Transverse colon (tissue), 4 donors: ENCODE results near the gene ZNF184. TPM values are rescaled to one million over a fixed set of nuclear protein-coding genes. Genes with fewer than 3 reads are reported as not detected.

Source experiments
- DNase-seq: peaks from one replicate; pipeline ENCODE4 v3.0.0-alpha.2; 2019
- H3K27ac ChIP-seq, 4 donors: fragments of 200-600 bp; sonication (generic); 2 replicates each; pipeline ENCODE4 v1.5.1; 2016 to 2018; ENCODE audit warnings: inconsistent platforms in 4 of 4
- H3K27me3 ChIP-seq: fragments of 200-600 bp; sonication (generic); 2 replicates; pipeline ENCODE4 v1.5.1; 2017; ENCODE audit warnings: inconsistent platforms
- H3K36me3 ChIP-seq, 4 donors: fragments of 200-600 bp; sonication (generic); 2 replicates each; pipeline ENCODE4 v1.5.1; 2017 to 2019; ENCODE audit warnings: inconsistent platforms in 4 of 4
- H3K4me1 ChIP-seq, 4 donors: fragments of 200-600 bp; sonication (generic); 2 replicates each; pipeline ENCODE4 v1.5.1; 2017 to 2020; ENCODE audit warnings: inconsistent platforms in 4 of 4
- H3K4me3 ChIP-seq, 4 donors: fragments of 200-600 bp; sonication (generic); 1 replicate in 1 of 4; 2 replicates in 3 of 4; pipeline versions ENCODE4 v1.5.1 to v1.6.1; 2017 to 2019; ENCODE audit warnings: inconsistent platforms in 4 of 4
- H3K9me3 ChIP-seq, 2 donors: fragments of 200-600 bp; sonication (generic); 2 replicates each; pipeline ENCODE4 v1.5.1; 2017 to 2019; ENCODE audit warnings: inconsistent platforms in 2 of 2
- EP300 ChIP-seq: sonication (generic); formaldehyde crosslinking; IDR thresholded peaks from one replicate; pipeline ENCODE4 v1.6.1; 2017; ENCODE audit warnings: antibody characterized with exemption, low read depth
- POLR2A ChIP-seq: fragments of 450-650 bp; IDR thresholded peaks from one replicate; pipeline ENCODE4 v1.6.1; 2016; ENCODE audit warnings: antibody characterized with exemption, mild to moderate bottlenecking, moderate library complexity
- POLR2AphosphoS5 ChIP-seq, 3 donors: sonication (generic); formaldehyde crosslinking; IDR thresholded peaks; one replicate each; pipeline ENCODE4 v1.6.1; 2016; ENCODE audit warnings: antibody characterized with exemption in 3 of 3
- WGBS, 2 donors: methylation state at CpG; one replicate each; pipeline ENCODE4 v1.1.5; 2018; ENCODE audit warnings: low coverage in 1 of 2; 5-methylcytosine and 5-hydroxymethylcytosine counted together
- in situ Hi-C, 4 donors: fragments of 200-750 bp; cut with MboI; loops; one replicate each; pipeline versions ENCODE4 v1.15.0 to v1.15.1; 2017; ENCODE audit warnings: low sequenced_read_pairs in 3 of 4, low pct_ligation_motif_present in 1 of 4, low pct_unique_long_range_greater_than_20kb in 1 of 4
- intact Hi-C: fragments of 100-400 bp; cut with DNase I; formaldehyde crosslinking; loops from one replicate; pipeline ENCODE4 v1.15.1; 2023; ENCODE audit warnings: low total_unique reads
- total RNA-seq, 4 donors: library from RNA; depleted of rRNA; stranded (reverse); fragments of >200 nt; gene quantifications; one replicate each; pipeline ENCODE4 v1.1.0, GENCODE V29; 2016
- TF ChIP-seq, protein P1 (sequence below), 5 experiments: fragments of 200-600 bp in 3 of 5; fragments of 450-650 bp in 2 of 5; sonication (generic) in 3 of 5; IDR thresholded peaks; 1 replicate in 2 of 5; 2 replicates in 3 of 5; pipeline ENCODE4 v1.5.1; 2016 to 2017; ENCODE audit warnings: antibody characterized with exemption in 5 of 5, inconsistent platforms in 3 of 5, mild to moderate bottlenecking in 2 of 5, moderate library complexity in 1 of 5

The ZNF184 gene
- total RNA-seq, 4 donors from 2014 or later = 2.8 to 9.7 (median 6.9) TPM

DNA sequence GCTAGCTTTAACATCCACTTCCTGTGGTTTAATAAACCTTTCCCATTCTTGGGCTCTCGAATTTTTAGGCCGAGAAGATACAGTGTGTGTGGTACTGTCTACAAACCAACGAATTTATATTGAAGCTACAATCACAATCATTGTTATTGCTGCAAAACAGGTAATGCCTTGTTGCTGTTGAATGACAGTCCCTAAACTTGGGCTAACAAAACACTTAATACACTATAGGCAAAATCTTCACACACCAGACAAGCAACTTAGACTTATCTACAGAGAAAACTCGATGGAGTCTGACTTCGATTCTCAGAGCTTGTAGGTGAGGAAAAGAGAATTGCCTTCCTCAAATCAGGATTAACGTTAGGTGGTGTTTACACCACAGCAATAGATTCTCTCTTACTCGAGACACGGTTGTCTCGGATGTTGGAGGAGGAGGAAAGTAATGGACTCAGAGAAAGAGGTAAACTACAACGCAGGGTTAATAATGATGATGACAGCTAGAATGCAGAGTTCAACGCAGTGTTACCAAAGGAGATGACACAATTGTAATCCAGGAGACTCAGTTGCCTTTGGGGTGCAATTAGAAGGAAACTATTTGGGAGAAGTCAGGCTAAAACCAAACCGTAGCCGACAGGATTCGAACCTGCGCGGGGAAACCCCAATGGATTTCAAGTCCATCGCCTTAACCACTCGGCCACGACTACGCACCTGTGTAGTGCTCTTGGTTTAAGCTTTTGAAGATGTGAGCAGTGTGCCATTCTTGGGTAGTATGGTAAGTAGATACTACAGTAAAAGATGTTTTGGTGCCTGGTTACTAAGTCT lies 32.5 kb upstream of the ZNF184 start:
- in situ Hi-C loops (loop anchor here in 3 of 4 donors (25.0 kb wide), 7 partner anchors 232 to 1193 kb away; partner anchors contain the start of gene OR2B2 (in 1 of the 3)), intact Hi-C loops (no loop called here)
- WGBS, 2 donors = 46 to 59% methylated on average over 16 to 20 of the region's 20 CpGs
- no peaks in the 10 kb centered on the region for H3K36me3 ChIP-seq
- H3K4me3 ChIP-seq = no peak overlapping the region
- H3K4me1 ChIP-seq = peaks cover 0 to 17% (median 10%) of the 10 kb centered on the region in 4 donors
- TF ChIP-seq POLR2A = no peak
- TF ChIP-seq, protein P1, sequence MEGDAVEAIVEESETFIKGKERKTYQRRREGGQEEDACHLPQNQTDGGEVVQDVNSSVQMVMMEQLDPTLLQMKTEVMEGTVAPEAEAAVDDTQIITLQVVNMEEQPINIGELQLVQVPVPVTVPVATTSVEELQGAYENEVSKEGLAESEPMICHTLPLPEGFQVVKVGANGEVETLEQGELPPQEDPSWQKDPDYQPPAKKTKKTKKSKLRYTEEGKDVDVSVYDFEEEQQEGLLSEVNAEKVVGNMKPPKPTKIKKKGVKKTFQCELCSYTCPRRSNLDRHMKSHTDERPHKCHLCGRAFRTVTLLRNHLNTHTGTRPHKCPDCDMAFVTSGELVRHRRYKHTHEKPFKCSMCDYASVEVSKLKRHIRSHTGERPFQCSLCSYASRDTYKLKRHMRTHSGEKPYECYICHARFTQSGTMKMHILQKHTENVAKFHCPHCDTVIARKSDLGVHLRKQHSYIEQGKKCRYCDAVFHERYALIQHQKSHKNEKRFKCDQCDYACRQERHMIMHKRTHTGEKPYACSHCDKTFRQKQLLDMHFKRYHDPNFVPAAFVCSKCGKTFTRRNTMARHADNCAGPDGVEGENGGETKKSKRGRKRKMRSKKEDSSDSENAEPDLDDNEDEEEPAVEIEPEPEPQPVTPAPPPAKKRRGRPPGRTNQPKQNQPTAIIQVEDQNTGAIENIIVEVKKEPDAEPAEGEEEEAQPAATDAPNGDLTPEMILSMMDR (IDR thresholded peaks at IDR 0.05) = no peak
- no peak for TF ChIP-seq POLR2AphosphoS5 (IDR thresholded peaks at IDR 0.05)
- TF ChIP-seq EP300 = no peak
- no peak overlapping the region for H3K27ac ChIP-seq
- DNase-seq = peak; percentile 21
- H3K27me3 ChIP-seq = peaks cover 56% of the 10 kb centered on the region
- no peaks in the 10 kb centered on the region for H3K9me3 ChIP-seq

DNA sequence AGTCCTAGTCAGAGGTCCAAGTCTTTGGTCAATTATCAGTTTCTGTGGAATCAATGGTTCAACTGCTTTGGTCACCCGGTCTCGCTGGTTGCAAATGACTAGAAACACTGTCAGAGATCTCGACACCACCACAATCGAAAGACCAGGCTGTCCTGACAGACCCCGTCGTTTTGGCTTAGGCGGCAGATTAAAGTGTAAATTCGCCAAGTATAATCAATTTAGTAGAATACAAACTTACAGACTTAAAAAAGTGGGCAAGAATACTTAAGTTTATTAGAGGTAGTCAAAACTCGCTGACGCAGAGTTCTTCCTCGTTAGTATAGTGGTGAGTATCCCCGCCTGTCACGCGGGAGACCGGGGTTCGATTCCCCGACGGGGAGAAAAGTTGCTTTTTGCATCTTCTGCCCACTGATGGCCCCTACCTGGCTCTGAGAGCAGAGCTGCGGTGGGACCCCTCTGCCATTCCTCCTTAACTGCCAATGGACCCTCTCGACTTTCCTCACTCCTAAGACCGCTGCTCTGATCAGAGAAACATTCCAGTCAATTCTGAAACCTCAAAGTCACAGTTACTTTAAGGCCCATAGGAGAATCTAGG lies 30.6 kb upstream of the ZNF184 start:
- intact Hi-C loops = no loop called here
- peak; percentile 53 for DNase-seq
- WGBS, 2 donors = 0 to 7% methylated on average over 5 to 21 of the region's 21 CpGs
- in situ Hi-C loops = loop anchor here in 3 of 4 donors (25.0 kb wide), 7 partner anchors 234 to 1191 kb away; partner anchors contain the start of gene OR2B2 (in 1 of the 3)
- Histone ChIP-seq H3K27me3 (peaks cover 56% of the 10 kb centered on the region), H3K9me3 (no peaks in the 10 kb centered on the region), H3K36me3 (no peaks in the 10 kb centered on the region), H3K4me1 (peaks cover 0 to 17% (median 10%) of the 10 kb centered on the region in 4 donors), H3K4me3 (peak overlapping the region in 3 of 4 donors; percentile 31 to 47 (median 31)), H3K27ac (peak overlapping the region; percentile 9 to 40 (median 24))
- TF ChIP-seq POLR2AphosphoS5 (IDR thresholded peaks at IDR 0.05) (no peak), EP300 (no peak), POLR2A (no peak)
- TF ChIP-seq, protein P1 (IDR thresholded peaks at IDR 0.05) = no peak

DNA sequence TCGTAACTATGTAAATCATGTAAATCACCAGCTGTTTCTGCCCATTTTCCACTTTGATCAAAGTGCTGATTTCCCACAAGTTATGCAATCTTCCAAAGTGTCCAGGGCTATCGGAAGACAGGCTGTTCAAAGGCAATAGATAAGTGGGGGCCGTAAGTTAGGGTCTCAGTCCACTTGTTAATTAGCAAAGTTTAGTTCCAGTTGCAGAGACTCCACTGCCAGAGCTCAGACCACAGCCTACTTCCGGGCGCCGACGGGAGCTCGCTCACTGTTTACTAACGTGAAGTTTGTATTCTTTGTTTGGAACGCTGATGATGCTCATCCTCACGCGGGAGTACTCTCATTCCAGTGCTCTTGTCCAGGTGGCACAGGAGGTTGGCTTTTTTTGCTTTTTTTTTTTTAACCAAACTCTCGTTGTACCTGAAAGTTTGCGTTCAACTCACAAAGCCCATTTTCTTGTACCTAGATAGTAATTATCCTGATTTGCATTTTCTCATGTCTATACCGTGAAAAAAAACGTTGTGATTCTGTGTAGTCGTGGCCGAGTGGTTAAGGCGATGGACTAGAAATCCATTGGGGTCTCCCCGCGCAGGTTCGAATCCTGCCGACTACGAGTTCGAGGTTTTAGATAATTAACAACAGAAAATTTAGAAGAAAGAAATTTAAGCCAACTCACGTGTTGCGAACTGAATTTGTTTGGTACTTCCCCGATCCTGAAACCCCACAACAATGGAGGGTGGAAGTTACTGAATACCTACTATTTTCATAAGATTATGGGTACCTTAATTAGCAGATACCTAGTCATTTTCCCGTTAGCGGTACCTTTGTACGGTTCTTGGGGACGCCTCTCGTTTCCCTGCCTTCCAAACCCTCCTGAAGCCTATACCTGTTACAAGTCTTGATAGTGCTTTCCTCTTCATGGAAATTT lies 29.9 kb upstream of the ZNF184 start:
- Histone ChIP-seq H3K9me3 (no peaks in the 10 kb centered on the region), H3K4me1 (peaks cover 0 to 17% (median 10%) of the 10 kb centered on the region in 4 donors), H3K27me3 (peaks cover 56% of the 10 kb centered on the region), H3K4me3 (peak overlapping the region in 3 of 4 donors; percentile 31 to 47 (median 31)), H3K27ac (peak overlapping the region; percentile 9 to 40 (median 24)), H3K36me3 (no peaks in the 10 kb centered on the region)
- 1% methylated on average over 27 to 33 of the region's 33 CpGs for WGBS, 2 donors
- intact Hi-C loops (no loop called here), in situ Hi-C loops (loop anchor here in 3 of 4 donors (25.0 kb wide), 7 partner anchors 235 to 1190 kb away; partner anchors contain the start of gene OR2B2 (in 1 of the 3))
- TF ChIP-seq POLR2A (no peak), EP300 (no peak), POLR2AphosphoS5 (IDR thresholded peaks at IDR 0.05) (no peak)
- TF ChIP-seq, protein P1 (IDR thresholded peaks at IDR 0.05) = no peak
- peak; percentile 57 for DNase-seq
